Loucy (cell line): ENCODE measurements around the gene PREX1.
"Not testable (repeated sequence)": the region's sequence is repeated elsewhere in the genome, so short reads cannot be mapped to it uniquely, and the experiment has no call there.

Experiments used
- H2AFZ ChIP-seq: fragments of 200-600 bp; sonication (generic); 2 replicates; pipeline ENCODE4 v1.6.0; 2016; ENCODE audit warnings: antibody characterized with exemption, mild to moderate bottlenecking, low read length, moderate library complexity
- H3F3A ChIP-seq: fragments of 200-600 bp; 2 replicates; pipeline ENCODE4 v1.6.0; 2016; ENCODE audit warnings: antibody characterized with exemption, low read depth, mild to moderate bottlenecking
- H3K27me3 ChIP-seq: fragments of 200-600 bp; sonication (generic); 2 replicates; pipeline ENCODE4 v1.6.1; 2014; ENCODE audit warnings: low read length, mild to moderate bottlenecking; ENCODE audit not compliant: insufficient read depth, poor library complexity, severe bottlenecking
- H3K36me3 ChIP-seq: fragments of 200-600 bp; sonication (generic); 2 replicates; pipeline ENCODE4 v1.6.1; 2016; ENCODE audit warnings: low read length; ENCODE audit not compliant: insufficient read depth
- H3K4me1 ChIP-seq: fragments of 200-600 bp; sonication (generic); 2 replicates; pipeline ENCODE4 v1.5.1; 2014; ENCODE audit warnings: low read length, mild to moderate bottlenecking; ENCODE audit not compliant: insufficient read depth, poor library complexity, severe bottlenecking
- H3K4me2 ChIP-seq: fragments of 200-600 bp; sonication (generic); 2 replicates; pipeline ENCODE4 v1.6.0; 2014; ENCODE audit warnings: antibody characterized with exemption, low read length, low read depth, mild to moderate bottlenecking; ENCODE audit not compliant: poor library complexity, severe bottlenecking
- H3K4me3 ChIP-seq: fragments of 200-600 bp; sonication (generic); 2 replicates; pipeline ENCODE4 v1.5.1; 2014; ENCODE audit warnings: low read length, mild to moderate bottlenecking, mixed read lengths; ENCODE audit not compliant: poor library complexity, severe bottlenecking
- H3K79me2 ChIP-seq: fragments of 200-600 bp; sonication (generic); 2 replicates; pipeline ENCODE4 v1.6.1; 2014; ENCODE audit warnings: low read length; ENCODE audit not compliant: insufficient read depth
- H3K9ac ChIP-seq: fragments of 200-600 bp; sonication (generic); 2 replicates; pipeline ENCODE4 v1.6.0; 2014; ENCODE audit warnings: mild to moderate bottlenecking, low read depth, low read length, moderate library complexity; ENCODE audit not compliant: poor library complexity, severe bottlenecking
- H3K9me2 ChIP-seq: fragments of 200-600 bp; sonication (generic); replicated peaks from 2 replicates; pipeline ENCODE4 v1.6.1; 2016; ENCODE audit warnings: low read depth, low read length, mixed read lengths
- H3K9me3 ChIP-seq: fragments of 200-600 bp; sonication (generic); 2 replicates; pipeline ENCODE4 v1.6.1; 2014; ENCODE audit warnings: mild to moderate bottlenecking, antibody characterized with exemption, low read length, low read depth; ENCODE audit not compliant: insufficient read depth
- H4K20me1 ChIP-seq: fragments of 200-600 bp; sonication (generic); 2 replicates; pipeline ENCODE4 v1.6.0; 2014; ENCODE audit warnings: antibody characterized with exemption, low read length, mild to moderate bottlenecking; ENCODE audit not compliant: insufficient read depth, poor library complexity, severe bottlenecking
- CTCF ChIP-seq: fragments of 200-600 bp; sonication (generic); conservative IDR thresholded peaks from 2 replicates; pipeline ENCODE4 v1.5.1; 2014; ENCODE audit warnings: mild to moderate bottlenecking, antibody characterized with exemption, low read length
- EZH2phosphoT487 ChIP-seq: fragments of 200-600 bp; IDR thresholded peaks from 2 replicates; pipeline ENCODE4 v1.6.1; 2018; ENCODE audit warnings: antibody characterized with exemption, mild to moderate bottlenecking, moderate library complexity, borderline replicate concordance

The PREX1 gene

GRCh38 chr20:48813446-48813747 is 14.4 kb downstream of the PREX1 start:
- Histone ChIP-seq H4K20me1 (no peaks in the 10 kb centered on the region), H3K36me3 (no peaks in the 10 kb centered on the region), H3F3A (peaks cover 5% of the 10 kb centered on the region; the same call in 1 of the 2 replicates), H3K4me2 (no peak overlapping the region), H3K4me1 (peaks cover 57% of the 10 kb centered on the region), H3K9ac (no peak overlapping the region), H3K27me3 (no peaks in the 10 kb centered on the region), H3K79me2 (peaks cover 86% of the 10 kb centered on the region), H2AFZ (no peak overlapping the region), H3K9me2 (no peaks in the 10 kb centered on the region), H3K4me3 (no peak overlapping the region), H3K9me3 (no peaks in the 10 kb centered on the region)
- TF ChIP-seq EZH2phosphoT487 (no peak), CTCF (no peak)

- Histone ChIP-seq H3K79me2 (peaks cover 89% of the 10 kb centered on the region), H3K4me3 (no peak overlapping the region), H3K36me3 (no peaks in the 10 kb centered on the region), H3K27me3 (no peaks in the 10 kb centered on the region), H3K4me2 (no peak overlapping the region), H3K9ac (no peak overlapping the region), H4K20me1 (no peaks in the 10 kb centered on the region), H3K9me2 (no peaks in the 10 kb centered on the region), H3K4me1 (peaks cover 51% of the 10 kb centered on the region), H3F3A (peaks cover 5% of the 10 kb centered on the region; the same call in 1 of the 2 replicates), H2AFZ (no peak overlapping the region), H3K9me3 (no peaks in the 10 kb centered on the region)
- no peak for TF ChIP-seq EZH2phosphoT487
- no peak for TF ChIP-seq CTCF
These were observed 15.0 kb downstream of the PREX1 start for GRCh38 chr20:48812600-48813445.

GRCh38 chr20:48812114-48812513 is 15.7 kb downstream of the PREX1 start:
- not testable (repeated sequence) for H3K36me3 ChIP-seq, H4K20me1 ChIP-seq, H3K9me3 ChIP-seq

GRCh38 chr20:48809673-48810072 is 18.1 kb downstream of the PREX1 start:
- TF ChIP-seq EZH2phosphoT487: no peak
- Histone ChIP-seq H4K20me1 (no peaks in the 10 kb centered on the region), H3F3A (peaks cover 5% of the 10 kb centered on the region; the same call in 1 of the 2 replicates), H3K4me2 (peak overlapping the region; percentile 10), H3K9ac (no peak overlapping the region), H3K4me1 (peaks cover 23% of the 10 kb centered on the region), H3K36me3 (no peaks in the 10 kb centered on the region), H3K4me3 (no peak overlapping the region), H3K9me3 (0 out of 2 replicates have a peak, but pooled peaks cover 4% of the 10 kb centered on the region), H3K79me2 (peaks cover 89% of the 10 kb centered on the region), H3K9me2 (no peaks in the 10 kb centered on the region), H3K27me3 (no peaks in the 10 kb centered on the region), H2AFZ (no peak overlapping the region)

More at GRCh38 chr20:48812114-48812513, 15.7 kb downstream of the PREX1 start:
- not testable (repeated sequence) for H2AFZ ChIP-seq, H3K9me2 ChIP-seq, H3K9ac ChIP-seq, H3K4me2 ChIP-seq, H3K27me3 ChIP-seq, H3F3A ChIP-seq, H3K4me3 ChIP-seq
- Histone ChIP-seq H3K4me1 (peaks cover 44% of the 10 kb centered on the region), H3K79me2 (peaks cover 89% of the 10 kb centered on the region)
